DND-41 (cell line): Measurements from ENCODE around the gene AP2A2.

Experiments
- EZH2 ChIP-seq: IDR thresholded peaks from 3 replicates; pipeline ENCODE4 v1.6.1; 2012; ENCODE audit warnings: borderline replicate concordance, low read depth, mild to moderate bottlenecking, moderate library complexity, low read length, inconsistent platforms; ENCODE audit not compliant: severe bottlenecking
- TF ChIP-seq, protein P1 (sequence below): IDR thresholded peaks from 2 replicates; pipeline ENCODE4 v1.5.1; 2012; ENCODE audit warnings: borderline replicate concordance, low read length, moderate library complexity, mild to moderate bottlenecking; ENCODE audit not compliant: poor library complexity, severe bottlenecking; ENCODE audit errors: extremely low read depth

DNA sequence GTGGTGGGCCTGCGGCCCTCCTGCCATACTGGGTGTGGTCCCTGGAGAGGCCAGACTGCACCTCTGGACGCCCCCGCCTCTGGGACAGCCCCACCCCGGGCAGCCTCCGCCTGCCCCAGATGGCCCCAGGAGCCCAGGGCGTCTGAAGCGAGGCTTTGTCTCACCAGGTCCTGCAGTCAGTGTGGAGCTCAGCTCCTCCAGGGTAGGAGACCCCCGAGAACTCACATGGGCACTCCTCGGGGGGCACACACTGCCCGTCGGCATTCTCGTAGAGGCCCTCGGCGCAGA is 100.4 kb downstream of the AP2A2 start:
- TF ChIP-seq, protein P1, sequence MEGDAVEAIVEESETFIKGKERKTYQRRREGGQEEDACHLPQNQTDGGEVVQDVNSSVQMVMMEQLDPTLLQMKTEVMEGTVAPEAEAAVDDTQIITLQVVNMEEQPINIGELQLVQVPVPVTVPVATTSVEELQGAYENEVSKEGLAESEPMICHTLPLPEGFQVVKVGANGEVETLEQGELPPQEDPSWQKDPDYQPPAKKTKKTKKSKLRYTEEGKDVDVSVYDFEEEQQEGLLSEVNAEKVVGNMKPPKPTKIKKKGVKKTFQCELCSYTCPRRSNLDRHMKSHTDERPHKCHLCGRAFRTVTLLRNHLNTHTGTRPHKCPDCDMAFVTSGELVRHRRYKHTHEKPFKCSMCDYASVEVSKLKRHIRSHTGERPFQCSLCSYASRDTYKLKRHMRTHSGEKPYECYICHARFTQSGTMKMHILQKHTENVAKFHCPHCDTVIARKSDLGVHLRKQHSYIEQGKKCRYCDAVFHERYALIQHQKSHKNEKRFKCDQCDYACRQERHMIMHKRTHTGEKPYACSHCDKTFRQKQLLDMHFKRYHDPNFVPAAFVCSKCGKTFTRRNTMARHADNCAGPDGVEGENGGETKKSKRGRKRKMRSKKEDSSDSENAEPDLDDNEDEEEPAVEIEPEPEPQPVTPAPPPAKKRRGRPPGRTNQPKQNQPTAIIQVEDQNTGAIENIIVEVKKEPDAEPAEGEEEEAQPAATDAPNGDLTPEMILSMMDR = no peak
- no peak for TF ChIP-seq EZH2
